ENCODE measurements around the gene PCNX3.
A peak's percentile ranks its signal among the peaks of the same experiment; 100 is the strongest.

Gene PCNX3

GRCh38 chr11:65641297-65642013 is 25.9 kb downstream of the PCNX3 start:
- DNase-seq = no peak

- peak; percentile 20 for DNase-seq
Measured at GRCh38 chr11:65642014-65642671, 26.6 kb downstream of the PCNX3 start.

GRCh38 chr11:65643971-65644370 is 28.4 kb downstream of the PCNX3 start:
- DNase-seq = peak; percentile 29

GRCh38 chr11:65644837-65645236 is 29.3 kb downstream of the PCNX3 start:
- DNase-seq = no peak

GRCh38 chr11:65645710-65646109 is 30.1 kb downstream of the PCNX3 start:
- no peak for DNase-seq

- no peak for DNase-seq
Measured at GRCh38 chr11:65646288-65646957, 30.8 kb downstream of the PCNX3 start.

GRCh38 chr11:65646958-65647701 is 31.6 kb downstream of the PCNX3 start:
- DNase-seq = no peak

GRCh38 chr11:65648997-65649493 is 33.5 kb downstream of the PCNX3 start:
- DNase-seq = no peak

- DNase-seq = no peak
Measured at GRCh38 chr11:65649656-65650546, 34.3 kb downstream of the PCNX3 start.

GRCh38 chr11:65650547-65651338 is 35.2 kb downstream of the PCNX3 start:
- no peak for DNase-seq

- no peak for DNase-seq
Measured at GRCh38 chr11:65651339-65651588, 35.7 kb downstream of the PCNX3 start.

GRCh38 chr11:65651589-65652510 is 36.3 kb downstream of the PCNX3 start:
- no peak for DNase-seq

- DNase-seq = peak; percentile 95
Measured at GRCh38 chr11:65652511-65653228, 37.1 kb downstream of the PCNX3 start.

GRCh38 chr11:65653229-65654225 is 38.0 kb downstream of the PCNX3 start:
- no peak for DNase-seq

- DNase-seq = no peak
Measured at GRCh38 chr11:65654375-65655349, 39.1 kb downstream of the PCNX3 start.

GRCh38 chr11:65655570-65656332 is 40.2 kb downstream of the PCNX3 start:
- DNase-seq = no peak
